GM12878 (cell line): ENCODE measurements around the gene ODF2L. TPM values are rescaled to one million over a fixed set of nuclear protein-coding genes. Genes with fewer than 3 reads are reported as not detected.

Experiments used
- ATAC-seq: fragments of 200-7000 bp; cut with Tn5 transposase; 3 replicates; pipeline ENCODE4 v1.9.1; 2020; ENCODE audit warnings: mild to moderate bottlenecking, moderate library complexity
- BruUV-seq: library from RNA; stranded (reverse); fragments of 400-500 nt; replicated peaks from 2 replicates; lab custom pipeline; 2021; lab: Mats Ljungman, UMichigan
- CTCF ChIA-PET: fragments of 300-600 bp; sonication (Branson Sonifier 250); formaldehyde crosslinking; extraction: SDS; loops from one replicate; lab custom pipeline; 2021; ENCODE audit warnings: inconsistent platforms; lab: Yijun Ruan, JAX
- POLR2A ChIA-PET: fragments of 350-600 bp; formaldehyde crosslinking; extraction: SDS; loops from one replicate; lab custom pipeline; 2021; ENCODE audit warnings: inconsistent platforms; lab: Charles Lee
- RAD21 ChIA-PET: fragments of 300-600 bp; sonication (Branson Sonifier 250); formaldehyde crosslinking; loops from one replicate; lab custom pipeline; 2023; ENCODE audit warnings: antibody characterized with exemption; ENCODE audit not compliant: unreplicated experiment; lab: Charles Lee
- SMC1A ChIA-PET: fragments of 300-600 bp; sonication (Branson Sonifier 250); formaldehyde crosslinking; loops from one replicate; lab custom pipeline; 2023; ENCODE audit not compliant: unreplicated experiment, uncharacterized antibody; lab: Charles Lee
- DNase-seq: peaks from one replicate; pipeline ENCODE4 v3.0.0-alpha.2; 2011; ENCODE audit warnings: low read depth, low spot score
- FAIRE-seq: peaks from 3 replicates; lab custom pipeline; 2011; peaks lifted over from hg19 to GRCh38; lab: Jason Lieb, UNC
- H2AFZ ChIP-seq: 2 replicates; pipeline ENCODE4 v1.6.0; 2011; ENCODE audit warnings: low read depth, low read length, control low read depth; ENCODE audit not compliant: control insufficient read depth
- H3K27ac ChIP-seq: 2 replicates; pipeline ENCODE4 v1.5.1; 2011; ENCODE audit warnings: control low read depth; ENCODE audit not compliant: control insufficient read depth, insufficient read depth
- H3K27me3 ChIP-seq, 2 experiments: replicated peaks in 1 of 2; 2 replicates each; pipeline versions ENCODE4 v1.6.0 to v1.6.1; 2011; ENCODE audit warnings: low read length in 1 of 2; ENCODE audit not compliant: control insufficient read depth in 2 of 2, insufficient read depth in 2 of 2
- H3K36me3 ChIP-seq, 2 experiments: 2 replicates each; pipeline ENCODE4 v1.5.1; 2011; ENCODE audit warnings: low read length in 1 of 2; ENCODE audit not compliant: control insufficient read depth in 2 of 2, insufficient read depth in 2 of 2
- H3K4me1 ChIP-seq: 2 replicates; pipeline ENCODE4 v1.6.1; 2011; ENCODE audit warnings: mild to moderate bottlenecking, low read length, moderate library complexity, mixed read lengths; ENCODE audit not compliant: control insufficient read depth, insufficient read depth
- H3K4me2 ChIP-seq: 2 replicates; pipeline ENCODE4 v1.6.0; 2011; ENCODE audit warnings: control low read depth; ENCODE audit not compliant: control insufficient read depth, insufficient read depth
- H3K4me3 ChIP-seq: fragments of 200-600 bp; sonication (generic); 2 replicates; pipeline ENCODE4 v1.5.1; 2016
- H3K79me2 ChIP-seq: 2 replicates; pipeline ENCODE4 v1.6.0; 2011; ENCODE audit warnings: low read length; ENCODE audit not compliant: control insufficient read depth, insufficient read depth
- H3K9ac ChIP-seq: 2 replicates; pipeline ENCODE4 v1.8.0; 2011; ENCODE audit warnings: low read length, control low read depth, mixed read lengths; ENCODE audit not compliant: control insufficient read depth, insufficient read depth
- H3K9me3 ChIP-seq: replicated peaks from 3 replicates; pipeline ENCODE4 v1.5.1; 2011; ENCODE audit warnings: mild to moderate bottlenecking, low read length; ENCODE audit not compliant: control insufficient read depth, insufficient read depth
- H4K20me1 ChIP-seq: 2 replicates; pipeline ENCODE4 v1.6.0; 2011; ENCODE audit not compliant: control insufficient read depth, insufficient read depth
- CBX5 ChIP-seq: sonication (generic); IDR thresholded peaks from 2 replicates; pipeline ENCODE4 v1.6.1; 2016; ENCODE audit warnings: low read depth, moderate library complexity, mild to moderate bottlenecking, inconsistent platforms
- HDGF ChIP-seq: fragments of 450-650 bp; IDR thresholded peaks from 2 replicates; pipeline ENCODE4 v1.6.1; 2016; ENCODE audit warnings: antibody characterized with exemption
- MYB ChIP-seq: fragments of 150-350 bp; IDR thresholded peaks from 2 replicates; pipeline ENCODE4 v1.6.1; 2014; ENCODE audit warnings: mild to moderate bottlenecking, low read depth, low read length, borderline replicate concordance
- POLR2AphosphoS5 ChIP-seq: IDR thresholded peaks from 2 replicates; pipeline ENCODE4 v1.6.1; 2011; ENCODE audit warnings: mild to moderate bottlenecking, low read length, inconsistent platforms
- RUNX3 ChIP-seq: IDR thresholded peaks from 2 replicates; pipeline ENCODE4 v1.6.1; 2012; ENCODE audit warnings: low read length, inconsistent platforms
- SMAD5 ChIP-seq: IDR thresholded peaks from 2 replicates; pipeline ENCODE4 v1.6.1; 2016; ENCODE audit warnings: antibody characterized with exemption, low read depth
- SRF ChIP-seq, 2 experiments: IDR thresholded peaks; 2 replicates each; pipeline ENCODE4 v1.6.1; 2011; ENCODE audit warnings: low read depth in 2 of 2, low read length in 2 of 2, mild to moderate bottlenecking in 1 of 2, moderate library complexity in 1 of 2
- USF1 ChIP-seq: IDR thresholded peaks from 2 replicates; pipeline ENCODE4 v1.6.1; 2011; ENCODE audit warnings: borderline replicate concordance, low read depth, mild to moderate bottlenecking, moderate library complexity, mixed read lengths, low read length; ENCODE audit not compliant: insufficient read depth; ENCODE audit errors: extremely low read length
- ZNF274 ChIP-seq: IDR thresholded peaks from one replicate; pipeline ENCODE4 v1.8.0; 2011; ENCODE audit not compliant: insufficient read length, insufficient read depth
- ZNF622 ChIP-seq: fragments of 450-650 bp; IDR thresholded peaks from 2 replicates; pipeline ENCODE4 v1.6.1; 2017; ENCODE audit warnings: mild to moderate bottlenecking, inconsistent platforms
- in situ Hi-C: fragments of 300-500 bp; cut with MboI; formaldehyde crosslinking; loops from 9 replicates; pipeline ENCODE4 v1.14.3; 2018; ENCODE audit warnings: mixed read lengths
- intact Hi-C: fragments of 100-400 bp; cut with micrococcal nuclease; formaldehyde crosslinking; loops from one replicate; pipeline ENCODE4 v1.14.2; 2022; ENCODE audit not compliant: unreplicated experiment
- polyA plus RNA-seq, 11 experiments: library from polyadenylated mRNA; depleted of rRNA in 4 of 11; unstranded in 6 of 11; stranded (reverse) in 5 of 11; fragments of >200 nt; fragmentation: Nextera tagmentation in 4 of 11; fragmentation: Illumina TruSeq in 1 of 11; extraction: Ambion mirVana in 4 of 11; extraction: Trizol in 1 of 11; gene quantifications; 1 replicate in 1 of 11; 2 replicates in 10 of 11; pipeline versions ENCODE4 v1.2.1 to v1.2.3, GENCODE V29; 2011 to 2016; ENCODE audit warnings: inconsistent platforms in 2 of 11, missing spikeins in 2 of 11, low read depth in 1 of 11
- total RNA-seq, 4 experiments: library from RNA; depleted of rRNA in 3 of 4; stranded (reverse); fragments of >200 nt in 3 of 4; fragmentation: Illumina TruSeq in 1 of 4; extraction: Trizol in 1 of 4; gene quantifications; 2 replicates each; pipeline versions ENCODE4 v1.2.1 to v1.2.3, GENCODE V29; 2013 to 2021
- TF ChIP-seq, protein P1 (sequence below): fragments of 450-650 bp; IDR thresholded peaks from 2 replicates; pipeline ENCODE4 v1.6.1; 2016; ENCODE audit warnings: mild to moderate bottlenecking

ODF2L gene
- total and polyA plus RNA-seq, 10 of the 15 experiments (the other 5 are each of a cell fraction or from before 2014, with no cell fraction given) = 10.4 to 29.5 (median 18.5) TPM

DNA sequence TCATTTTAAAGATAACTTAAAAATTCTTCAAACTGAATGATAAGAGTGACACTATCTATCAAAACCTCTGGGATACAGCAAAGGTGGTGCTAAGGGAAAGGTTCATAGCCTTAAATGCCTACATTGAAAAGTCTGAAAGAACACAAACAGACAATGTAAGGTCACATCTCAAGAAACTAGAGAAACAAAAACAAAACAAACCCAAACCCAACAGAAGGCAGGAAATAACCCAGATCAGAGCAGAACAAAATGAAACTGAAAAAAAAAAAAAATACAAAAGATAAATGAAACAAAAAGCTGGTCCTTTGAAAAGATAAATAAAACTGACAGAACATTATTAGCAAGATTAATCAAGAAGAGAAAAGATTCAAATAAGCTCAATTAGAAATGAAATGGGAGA is 6.8 kb downstream of the ODF2L start:
- Histone ChIP-seq H3K27me3 (no peaks in the 10 kb centered on the region), H3K36me3 (no peaks in the 10 kb centered on the region), H2AFZ (peak overlapping the region; percentile 46; the same call in 1 of the 2 replicates), H3K27ac (peak overlapping the region; percentile 21; the same call in 1 of the 2 replicates), H3K9ac (no peak overlapping the region; the same call in 1 of the 2 replicates), H4K20me1 (no peaks in the 10 kb centered on the region), H3K4me1 (no peaks in the 10 kb centered on the region), H3K9me3 (no peaks in the 10 kb centered on the region), H3K4me2 (peak overlapping the region; percentile 71), H3K79me2 (peaks cover 3% of the 10 kb centered on the region)
- DNase-seq (peak; percentile 21), FAIRE-seq (peak; percentile 86), ATAC-seq (peak; percentile 88)
- CTCF ChIA-PET = interaction anchor here (0.9 kb wide), 1 partner anchor 364 kb away, joined by 4 read pairs; no protein-coding TSS in a partner anchor
- intact Hi-C loops = loop anchor here (10.0 kb wide), 2 partner anchors 695 to 935 kb away; partner anchors contain the start of gene LMO4
- SMC1A ChIA-PET = interaction anchor here (0.6 to 1.3 kb wide), 4 partner anchors 9 to 668 kb away, joined by 3 to 6 read pairs (median 4); no protein-coding TSS in a partner anchor
- no TSS peak for BruUV-seq
- in situ Hi-C loops = loop anchor here (10.0 to 25.0 kb wide), 2 partner anchors 315 to 698 kb away; partner anchors contain the start of gene SH3GLB1
- POLR2A ChIA-PET = no interaction called here
- TF ChIP-seq, protein P1, sequence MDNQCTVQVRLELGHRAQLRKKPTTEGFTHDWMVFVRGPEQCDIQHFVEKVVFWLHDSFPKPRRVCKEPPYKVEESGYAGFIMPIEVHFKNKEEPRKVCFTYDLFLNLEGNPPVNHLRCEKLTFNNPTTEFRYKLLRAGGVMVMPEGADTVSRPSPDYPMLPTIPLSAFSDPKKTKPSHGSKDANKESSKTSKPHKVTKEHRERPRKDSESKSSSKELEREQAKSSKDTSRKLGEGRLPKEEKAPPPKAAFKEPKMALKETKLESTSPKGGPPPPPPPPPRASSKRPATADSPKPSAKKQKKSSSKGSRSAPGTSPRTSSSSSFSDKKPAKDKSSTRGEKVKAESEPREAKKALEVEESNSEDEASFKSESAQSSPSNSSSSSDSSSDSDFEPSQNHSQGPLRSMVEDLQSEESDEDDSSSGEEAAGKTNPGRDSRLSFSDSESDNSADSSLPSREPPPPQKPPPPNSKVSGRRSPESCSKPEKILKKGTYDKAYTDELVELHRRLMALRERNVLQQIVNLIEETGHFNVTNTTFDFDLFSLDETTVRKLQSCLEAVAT = 0 out of 2 replicates have a peak, but pooled peaks have one; percentile 14
- TF ChIP-seq HDGF = no peak
- TF ChIP-seq, all 136 proteins: peak for 1
- RAD21 ChIA-PET = interaction anchor here (0.7 to 0.8 kb wide), 2 partner anchors 9 to 10 kb away, joined by 3 to 4 read pairs; no protein-coding TSS in a partner anchor
- H3K4me3 ChIP-seq = peak overlapping the region; percentile 29

DNA sequence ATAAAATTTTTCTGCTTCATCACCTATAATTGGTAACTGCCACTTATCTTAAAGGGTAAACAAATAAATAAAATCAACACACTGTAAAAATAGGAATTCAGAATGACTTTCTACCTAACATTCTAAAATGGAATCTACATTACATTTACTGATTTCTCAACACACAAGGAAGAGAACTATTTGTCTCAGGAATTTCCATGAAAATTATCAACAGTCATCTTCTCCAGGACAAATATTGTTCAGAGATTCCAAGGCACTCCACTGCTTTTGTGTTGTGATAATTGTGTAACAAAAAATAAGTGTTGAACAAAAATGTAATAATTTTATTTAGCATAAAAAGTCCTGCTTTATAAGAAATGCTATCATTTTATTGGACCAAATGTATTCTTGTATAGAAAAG is 7.3 kb downstream of the ODF2L start:
- no peaks in the 10 kb centered on the region for H4K20me1 ChIP-seq
- peak overlapping the region; percentile 71 for H3K4me2 ChIP-seq
- no peak overlapping the region for H3K9ac ChIP-seq
- ChIA-PET RAD21 (interaction anchor here (0.8 to 1.1 kb wide), 2 partner anchors 9 to 10 kb away, joined by 3 to 4 read pairs; no protein-coding TSS in a partner anchor), SMC1A (interaction anchor here (1.1 to 1.3 kb wide), 2 partner anchors 85 to 525 kb away, joined by 3 read pairs; partner anchors contain the start of gene SELENOF), CTCF (interaction anchor here (7.3 kb wide), 1 partner anchor 115 kb away, joined by 104 read pairs; no protein-coding TSS in a partner anchor), POLR2A (no interaction called here)
- in situ Hi-C loops (loop anchor here (10.0 to 25.0 kb wide), 2 partner anchors 316 to 699 kb away; partner anchors contain the start of gene SH3GLB1), intact Hi-C loops (loop anchor here (10.0 kb wide), 2 partner anchors 696 to 936 kb away; partner anchors contain the start of gene LMO4)
- H2AFZ ChIP-seq = peak overlapping the region; percentile 46
- no peak for ATAC-seq
- H3K27ac ChIP-seq = peak overlapping the region; percentile 21; the same call in 1 of the 2 replicates
- DNase-seq = no peak
- no peak for FAIRE-seq
- no peaks in the 10 kb centered on the region for H3K4me1 ChIP-seq
- H3K9me3 ChIP-seq = no peaks in the 10 kb centered on the region
- H3K36me3 ChIP-seq = no peaks in the 10 kb centered on the region
- no peaks in the 10 kb centered on the region for H3K27me3 ChIP-seq
- peaks cover 3% of the 10 kb centered on the region for H3K79me2 ChIP-seq
- no TSS peak for BruUV-seq
- H3K4me3 ChIP-seq = peak overlapping the region; percentile 29
- no peak for TF ChIP-seq ZNF274
- no peak for TF ChIP-seq USF1
- TF ChIP-seq CBX5 = no peak
- no peak for TF ChIP-seq SRF (IDR thresholded peaks at IDR 0.05; ENCODE audit: low read depth in 2 of 2, low read length in 2 of 2)
- no peak for TF ChIP-seq SMAD5
- TF ChIP-seq POLR2AphosphoS5 = no peak
- no peak for TF ChIP-seq ZNF622
- TF ChIP-seq RUNX3 = no peak
- no peak for TF ChIP-seq MYB
